ENCODE data around the gene WNT10A. TPM values are rescaled to one million over a fixed set of nuclear protein-coding genes. Genes with fewer than 3 reads are reported as not detected.

WNT10A gene
- polyA plus RNA-seq, 1 experiment, result not detected

GRCh38 chr2:218894880-218895157 is 14.2 kb downstream of the WNT10A start:
- no peak for DNase-seq (ENCODE audit: low read depth, low spot score)
- Histone ChIP-seq H3K27ac (ENCODE audit: low read depth, low read length) (no peak overlapping the region), H3K9me3 (ENCODE audit: control insufficient read depth, insufficient read depth, low read length) (peaks cover 4% of the 10 kb centered on the region; the same call in 1 of the 2 replicates), H3K4me3 (ENCODE audit: low read depth, low read length) (no peak overlapping the region), H3K27me3 (ENCODE audit: control insufficient read depth, insufficient read depth, low read length) (peaks cover 95% of the 10 kb centered on the region)
- POLR2A ChIA-PET, result no interaction called here
- TF ChIP-seq, protein P1, sequence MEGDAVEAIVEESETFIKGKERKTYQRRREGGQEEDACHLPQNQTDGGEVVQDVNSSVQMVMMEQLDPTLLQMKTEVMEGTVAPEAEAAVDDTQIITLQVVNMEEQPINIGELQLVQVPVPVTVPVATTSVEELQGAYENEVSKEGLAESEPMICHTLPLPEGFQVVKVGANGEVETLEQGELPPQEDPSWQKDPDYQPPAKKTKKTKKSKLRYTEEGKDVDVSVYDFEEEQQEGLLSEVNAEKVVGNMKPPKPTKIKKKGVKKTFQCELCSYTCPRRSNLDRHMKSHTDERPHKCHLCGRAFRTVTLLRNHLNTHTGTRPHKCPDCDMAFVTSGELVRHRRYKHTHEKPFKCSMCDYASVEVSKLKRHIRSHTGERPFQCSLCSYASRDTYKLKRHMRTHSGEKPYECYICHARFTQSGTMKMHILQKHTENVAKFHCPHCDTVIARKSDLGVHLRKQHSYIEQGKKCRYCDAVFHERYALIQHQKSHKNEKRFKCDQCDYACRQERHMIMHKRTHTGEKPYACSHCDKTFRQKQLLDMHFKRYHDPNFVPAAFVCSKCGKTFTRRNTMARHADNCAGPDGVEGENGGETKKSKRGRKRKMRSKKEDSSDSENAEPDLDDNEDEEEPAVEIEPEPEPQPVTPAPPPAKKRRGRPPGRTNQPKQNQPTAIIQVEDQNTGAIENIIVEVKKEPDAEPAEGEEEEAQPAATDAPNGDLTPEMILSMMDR (IDR thresholded peaks at IDR 0.05; ENCODE audit: low read depth, low read length), result no peak
- CTCF ChIA-PET, result interaction anchor here (5.2 kb wide), 1 partner anchor 17 kb away, joined by 127 read pairs; the partner anchor contains the start of gene WNT10A

DNA sequence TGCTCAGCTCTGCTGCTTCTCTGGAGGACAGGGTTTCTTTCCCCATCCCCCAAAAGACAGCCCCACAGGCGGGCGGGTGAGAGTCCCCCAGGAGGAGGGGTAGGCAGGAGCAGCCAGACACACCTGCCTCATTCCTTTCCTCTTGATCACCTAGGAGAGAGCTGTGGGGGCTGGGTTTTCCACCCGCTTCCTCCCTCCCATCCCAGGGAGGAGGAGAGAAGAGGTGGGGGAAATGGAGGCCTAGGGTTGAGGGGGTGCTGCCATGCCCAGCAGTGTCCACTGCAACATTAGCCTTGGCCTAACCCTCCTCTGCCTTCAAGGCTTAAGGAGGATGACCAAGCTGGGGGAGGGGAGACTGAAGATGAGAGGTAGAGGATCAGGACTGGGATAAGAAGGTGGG is 14.7 kb downstream of the WNT10A start:
- Histone ChIP-seq H3K4me3 (ENCODE audit: low read depth, low read length) (no peak overlapping the region), H3K9me3 (ENCODE audit: control insufficient read depth, insufficient read depth, low read length) (peaks cover 4% of the 10 kb centered on the region; the same call in 1 of the 2 replicates), H3K27ac (ENCODE audit: low read depth, low read length) (no peak overlapping the region), H3K27me3 (ENCODE audit: control insufficient read depth, insufficient read depth, low read length) (peaks cover 90% of the 10 kb centered on the region)
- ChIA-PET CTCF (interaction anchor here (5.2 kb wide), 1 partner anchor 18 kb away, joined by 127 read pairs; the partner anchor contains the start of gene WNT10A), POLR2A (no interaction called here)
- TF ChIP-seq, protein P1 (IDR thresholded peaks at IDR 0.05; ENCODE audit: low read depth, low read length), result no peak
- no peak for DNase-seq (ENCODE audit: low read depth, low spot score)

- ChIA-PET POLR2A (no interaction called here), CTCF (interaction anchor here (5.2 kb wide), 1 partner anchor 18 kb away, joined by 127 read pairs; the partner anchor contains the start of gene WNT10A)
- H3K9me3 ChIP-seq (ENCODE audit: control insufficient read depth, insufficient read depth, low read length), result peaks cover 4% of the 10 kb centered on the region; the same call in 1 of the 2 replicates
- H3K27me3 ChIP-seq (ENCODE audit: control insufficient read depth, insufficient read depth, low read length), result peaks cover 90% of the 10 kb centered on the region
- no peak overlapping the region for H3K4me3 ChIP-seq (ENCODE audit: low read depth, low read length)
- TF ChIP-seq, protein P1 (IDR thresholded peaks at IDR 0.05; ENCODE audit: low read depth, low read length), result no peak
- no peak overlapping the region for H3K27ac ChIP-seq (ENCODE audit: low read depth, low read length)
- no peak for DNase-seq (ENCODE audit: low read depth, low spot score)
Measured at GRCh38 chr2:218895759-218896500, 15.3 kb downstream of the WNT10A start.

- POLR2A ChIA-PET, result no interaction called here
- TF ChIP-seq, protein P1 (IDR thresholded peaks at IDR 0.05; ENCODE audit: low read depth, low read length), result no peak
- Histone ChIP-seq H3K9me3 (ENCODE audit: control insufficient read depth, insufficient read depth, low read length) (peaks cover 4% of the 10 kb centered on the region; the same call in 1 of the 2 replicates), H3K27ac (ENCODE audit: low read depth, low read length) (no peak overlapping the region), H3K4me3 (ENCODE audit: low read depth, low read length) (peak overlapping the region; percentile 4; the same call in 1 of the 2 replicates), H3K27me3 (ENCODE audit: control insufficient read depth, insufficient read depth, low read length) (peaks cover 85% of the 10 kb centered on the region)
- no peak for DNase-seq (ENCODE audit: low read depth, low spot score)
- CTCF ChIA-PET, result interaction anchor here (1.1 to 5.2 kb wide), 6 partner anchors 10 to 162 kb away, joined by 3 to 127 read pairs (median 24); partner anchors contain the start of gene WNT10A
Measured at GRCh38 chr2:218896501-218897393, 16.1 kb downstream of the WNT10A start.

Measured in AG04450 (cell line).